ENCODE data around the gene COL4A1.

COL4A1 gene

GRCh38 chr13:110200276-110200870 is 106.6 kb downstream of the COL4A1 start:
- H3K9ac ChIP-seq (ENCODE audit: low read depth, low read length): no peak overlapping the region
- no peaks in the 10 kb centered on the region for H3K4me1 ChIP-seq (ENCODE audit: insufficient read depth, low read length)
- peaks cover 7% of the 10 kb centered on the region; the same call in 1 of the 2 replicates for H3K36me3 ChIP-seq (ENCODE audit: insufficient read depth, low read length)
- H3K9me3 ChIP-seq (ENCODE audit: control insufficient read depth, insufficient read depth, low read length): no peaks in the 10 kb centered on the region

- H3K9me3 ChIP-seq (ENCODE audit: control insufficient read depth, insufficient read depth, low read length): no peaks in the 10 kb centered on the region
- H3K9ac ChIP-seq (ENCODE audit: low read depth, low read length): no peak overlapping the region
- peaks cover 12% of the 10 kb centered on the region for H3K36me3 ChIP-seq (ENCODE audit: insufficient read depth, low read length)
These were observed 107.7 kb downstream of the COL4A1 start for GRCh38 chr13:110199046-110199831.

GRCh38 chr13:110197471-110197870 is 109.5 kb downstream of the COL4A1 start:
- Histone ChIP-seq H3K4me1 (ENCODE audit: insufficient read depth, low read length) (no peaks in the 10 kb centered on the region), H3K9me3 (ENCODE audit: control insufficient read depth, insufficient read depth, low read length) (no peaks in the 10 kb centered on the region), H3K36me3 (ENCODE audit: insufficient read depth, low read length) (peaks cover 16% of the 10 kb centered on the region), H3K9ac (ENCODE audit: low read depth, low read length) (no peak overlapping the region)

More at GRCh38 chr13:110199046-110199831, 107.7 kb downstream of the COL4A1 start:
- H3K4me1 ChIP-seq (ENCODE audit: insufficient read depth, low read length): no peaks in the 10 kb centered on the region

DNA sequence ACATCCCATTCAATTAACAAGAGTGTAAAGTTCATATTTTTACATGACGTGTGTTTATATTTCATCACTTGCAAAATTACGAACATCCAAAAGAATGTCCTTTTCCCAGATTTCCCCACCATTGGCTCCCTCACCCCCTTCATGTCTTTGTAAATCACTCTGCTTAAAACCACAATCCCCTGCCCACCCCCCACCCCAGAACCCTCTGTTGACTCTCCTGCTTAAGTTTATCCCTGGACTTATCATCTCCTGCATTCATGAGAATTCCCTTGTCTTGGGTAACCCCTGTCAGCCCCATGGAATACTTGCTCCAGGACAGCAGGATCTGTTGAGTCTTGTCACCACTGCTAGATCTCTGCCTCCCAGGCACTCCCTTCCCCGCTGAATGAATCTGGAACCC is 109.9 kb downstream of the COL4A1 start:
- Histone ChIP-seq H3K9me3 (ENCODE audit: control insufficient read depth, insufficient read depth, low read length) (no peaks in the 10 kb centered on the region), H3K36me3 (ENCODE audit: insufficient read depth, low read length) (peaks cover 19% of the 10 kb centered on the region), H3K9ac (ENCODE audit: low read depth, low read length) (no peak overlapping the region), H3K4me1 (ENCODE audit: insufficient read depth, low read length) (no peaks in the 10 kb centered on the region)

GRCh38 chr13:110195547-110196485 is 111.1 kb downstream of the COL4A1 start:
- Histone ChIP-seq H3K36me3 (ENCODE audit: insufficient read depth, low read length) (peaks cover 22% of the 10 kb centered on the region), H3K9me3 (ENCODE audit: control insufficient read depth, insufficient read depth, low read length) (no peaks in the 10 kb centered on the region)

GRCh38 chr13:110194451-110194850 is 112.5 kb downstream of the COL4A1 start:
- Histone ChIP-seq H3K36me3 (ENCODE audit: insufficient read depth, low read length) (peaks cover 22% of the 10 kb centered on the region), H3K9ac (ENCODE audit: low read depth, low read length) (no peak overlapping the region), H3K4me1 (ENCODE audit: insufficient read depth, low read length) (no peaks in the 10 kb centered on the region), H3K9me3 (ENCODE audit: control insufficient read depth, insufficient read depth, low read length) (no peaks in the 10 kb centered on the region)

More at GRCh38 chr13:110195547-110196485, 111.1 kb downstream of the COL4A1 start:
- Histone ChIP-seq H3K9ac (ENCODE audit: low read depth, low read length) (no peak overlapping the region), H3K4me1 (ENCODE audit: insufficient read depth, low read length) (no peaks in the 10 kb centered on the region)

DNA sequence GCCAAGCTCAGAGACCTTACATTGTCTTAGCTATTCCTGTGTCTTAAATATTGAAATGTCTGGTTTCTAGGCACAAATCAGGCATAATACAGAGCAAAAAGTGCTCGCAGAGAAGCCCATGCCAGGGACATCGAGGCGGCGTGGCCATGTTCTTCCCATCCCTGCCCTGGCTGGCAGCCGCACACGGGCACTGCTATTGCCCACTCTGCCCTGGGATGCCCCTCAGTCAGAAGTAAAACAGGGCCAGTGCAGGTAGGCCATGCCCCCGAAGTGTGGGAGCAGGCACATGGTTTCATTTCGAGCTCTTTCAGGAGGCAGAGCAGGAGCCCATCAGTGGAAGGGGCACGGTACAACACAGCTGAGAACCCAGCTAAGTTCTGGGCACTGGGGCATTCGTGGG is 113.5 kb downstream of the COL4A1 start:
- H3K4me1 ChIP-seq (ENCODE audit: insufficient read depth, low read length): no peaks in the 10 kb centered on the region
- no peaks in the 10 kb centered on the region for H3K9me3 ChIP-seq (ENCODE audit: control insufficient read depth, insufficient read depth, low read length)
- no peak overlapping the region for H3K9ac ChIP-seq (ENCODE audit: low read depth, low read length)
- H3K36me3 ChIP-seq (ENCODE audit: insufficient read depth, low read length): peaks cover 22% of the 10 kb centered on the region

DNA sequence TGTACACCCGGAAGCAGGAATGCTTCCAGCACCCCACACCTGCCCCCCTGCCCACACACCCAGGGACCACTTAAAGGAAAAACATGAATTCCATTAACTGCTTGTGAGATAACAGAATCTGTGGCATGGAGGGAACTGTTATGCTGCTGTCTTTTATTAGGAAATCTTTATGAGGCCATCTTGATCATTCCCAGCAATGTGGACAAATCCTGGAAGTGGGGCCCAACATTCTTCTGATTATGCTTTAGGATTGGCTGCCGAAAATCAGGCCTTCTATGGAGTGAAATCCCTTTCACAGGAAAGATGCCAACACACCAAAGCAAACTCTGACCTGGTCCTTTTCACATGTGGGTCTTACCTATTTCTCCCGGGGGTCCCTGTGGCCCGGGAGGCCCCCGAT is 114.5 kb downstream of the COL4A1 start:
- Histone ChIP-seq H3K9me3 (ENCODE audit: control insufficient read depth, insufficient read depth, low read length) (no peaks in the 10 kb centered on the region), H3K4me1 (ENCODE audit: insufficient read depth, low read length) (no peaks in the 10 kb centered on the region), H3K9ac (ENCODE audit: low read depth, low read length) (no peak overlapping the region), H3K36me3 (ENCODE audit: insufficient read depth, low read length) (peaks cover 19% of the 10 kb centered on the region)

- no peak overlapping the region for H3K9ac ChIP-seq (ENCODE audit: low read depth, low read length)
- H3K9me3 ChIP-seq (ENCODE audit: control insufficient read depth, insufficient read depth, low read length): no peaks in the 10 kb centered on the region
- H3K36me3 ChIP-seq (ENCODE audit: insufficient read depth, low read length): peaks cover 14% of the 10 kb centered on the region; the same call in 1 of the 2 replicates
- H3K4me1 ChIP-seq (ENCODE audit: insufficient read depth, low read length): no peaks in the 10 kb centered on the region
These were observed 119.3 kb downstream of the COL4A1 start for GRCh38 chr13:110187641-110188161.

DNA sequence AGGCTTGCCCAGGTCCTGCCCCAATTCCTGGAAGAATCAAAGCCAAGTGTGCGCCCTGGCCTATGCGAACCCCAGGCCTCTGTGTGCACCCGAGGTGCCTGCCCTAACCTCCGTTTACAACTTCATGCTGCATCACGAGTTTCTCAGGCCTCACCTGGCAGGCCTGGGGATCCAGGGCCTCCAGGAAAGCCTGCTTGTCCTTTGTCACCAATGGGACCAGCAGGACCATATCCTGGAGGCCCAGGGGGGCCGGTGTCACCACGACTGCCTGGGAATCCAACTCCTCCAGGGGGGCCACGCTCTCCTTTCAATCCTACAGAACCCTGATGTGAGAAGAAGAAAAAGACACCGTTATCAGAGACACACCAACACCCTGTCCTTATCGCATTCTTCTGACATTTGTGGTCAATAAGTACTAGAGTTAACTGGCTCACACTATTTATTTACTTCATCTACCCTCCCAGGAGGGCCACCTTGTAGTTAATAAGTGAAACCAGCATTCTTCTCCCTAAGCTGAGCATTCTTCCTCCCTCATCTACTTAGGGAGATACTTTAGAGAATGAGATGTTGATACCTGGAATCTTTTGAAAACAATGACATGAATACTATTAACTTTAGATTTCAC is 120.6 kb downstream of the COL4A1 start:
- Histone ChIP-seq H3K4me1 (ENCODE audit: insufficient read depth, low read length) (no peaks in the 10 kb centered on the region), H3K9ac (ENCODE audit: low read depth, low read length) (no peak overlapping the region), H3K36me3 (ENCODE audit: insufficient read depth, low read length) (peaks cover 13% of the 10 kb centered on the region), H3K9me3 (ENCODE audit: control insufficient read depth, insufficient read depth, low read length) (no peaks in the 10 kb centered on the region)

GRCh38 chr13:110185696-110186095 is 121.3 kb downstream of the COL4A1 start:
- Histone ChIP-seq H3K36me3 (ENCODE audit: insufficient read depth, low read length) (peaks cover 18% of the 10 kb centered on the region), H3K9ac (ENCODE audit: low read depth, low read length) (no peak overlapping the region), H3K9me3 (ENCODE audit: control insufficient read depth, insufficient read depth, low read length) (no peaks in the 10 kb centered on the region), H3K4me1 (ENCODE audit: insufficient read depth, low read length) (no peaks in the 10 kb centered on the region)

- H3K9me3 ChIP-seq (ENCODE audit: control insufficient read depth, insufficient read depth, low read length): no peaks in the 10 kb centered on the region
- no peak overlapping the region for H3K9ac ChIP-seq (ENCODE audit: low read depth, low read length)
- H3K36me3 ChIP-seq (ENCODE audit: insufficient read depth, low read length): peaks cover 19% of the 10 kb centered on the region
- no peaks in the 10 kb centered on the region for H3K4me1 ChIP-seq (ENCODE audit: insufficient read depth, low read length)
These were observed 123.0 kb downstream of the COL4A1 start for GRCh38 chr13:110183910-110184309.

DNA sequence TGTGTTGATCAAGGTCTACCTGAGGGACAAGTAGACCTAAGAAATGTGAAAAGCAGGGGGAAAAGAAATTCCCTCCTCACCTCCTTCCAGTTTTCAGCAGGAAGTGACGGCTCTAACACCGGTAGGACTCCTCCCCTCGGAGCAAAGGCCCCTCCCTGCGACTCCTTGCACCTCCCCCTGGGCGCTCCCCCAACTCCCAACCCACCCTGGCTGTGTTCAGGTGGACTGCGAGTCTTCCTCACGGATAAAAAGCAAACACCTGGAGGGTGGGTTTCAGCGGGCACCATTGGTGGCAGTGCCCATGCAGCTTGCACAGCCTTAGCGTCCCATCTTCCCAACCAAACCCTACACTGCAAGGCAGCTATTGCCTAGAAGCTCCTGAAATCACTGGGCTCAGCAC is 124.5 kb downstream of the COL4A1 start:
- Histone ChIP-seq H3K36me3 (ENCODE audit: insufficient read depth, low read length) (peaks cover 19% of the 10 kb centered on the region), H3K9me3 (ENCODE audit: control insufficient read depth, insufficient read depth, low read length) (no peaks in the 10 kb centered on the region), H3K9ac (ENCODE audit: low read depth, low read length) (no peak overlapping the region), H3K4me1 (ENCODE audit: insufficient read depth, low read length) (no peaks in the 10 kb centered on the region)

DNA sequence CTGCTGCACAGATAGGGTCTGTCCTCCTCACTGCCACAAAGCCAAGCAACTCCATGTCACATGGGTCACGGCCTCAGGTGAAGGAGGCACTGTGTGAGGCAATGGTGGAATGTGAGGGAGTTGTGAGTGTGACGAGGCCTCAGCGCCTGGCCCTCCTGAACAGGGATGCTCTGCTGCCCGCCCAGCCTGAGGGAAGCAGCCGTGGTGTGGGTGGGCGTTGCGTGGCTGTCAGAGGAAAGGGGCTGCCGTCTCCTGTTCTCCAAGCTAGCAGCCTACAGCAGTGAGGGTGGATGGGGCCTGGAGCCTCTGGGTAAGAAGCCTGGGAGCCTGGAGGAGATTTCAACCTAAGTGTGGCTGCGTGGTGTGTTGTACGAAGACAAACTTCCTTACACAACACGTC is 125.0 kb downstream of the COL4A1 start:
- Histone ChIP-seq H3K4me1 (ENCODE audit: insufficient read depth, low read length) (no peaks in the 10 kb centered on the region), H3K9ac (ENCODE audit: low read depth, low read length) (no peak overlapping the region), H3K36me3 (ENCODE audit: insufficient read depth, low read length) (peaks cover 20% of the 10 kb centered on the region), H3K9me3 (ENCODE audit: control insufficient read depth, insufficient read depth, low read length) (no peaks in the 10 kb centered on the region)
